GM19463 (cell line): ENCODE data around the gene GOLGA3.
"Not testable (repeated sequence)": the region's sequence is repeated elsewhere in the genome, so short reads cannot be mapped to it uniquely, and the experiment has no call there.

ENCODE experiments used
- ATAC-seq: cut with Tn5 transposase; IDR thresholded peaks from one replicate; pipeline ENCODE4 v1.9.1; 2021; ENCODE audit warnings: mild to moderate bottlenecking, moderate library complexity; ENCODE audit not compliant: unreplicated experiment

GOLGA3 gene

DNA sequence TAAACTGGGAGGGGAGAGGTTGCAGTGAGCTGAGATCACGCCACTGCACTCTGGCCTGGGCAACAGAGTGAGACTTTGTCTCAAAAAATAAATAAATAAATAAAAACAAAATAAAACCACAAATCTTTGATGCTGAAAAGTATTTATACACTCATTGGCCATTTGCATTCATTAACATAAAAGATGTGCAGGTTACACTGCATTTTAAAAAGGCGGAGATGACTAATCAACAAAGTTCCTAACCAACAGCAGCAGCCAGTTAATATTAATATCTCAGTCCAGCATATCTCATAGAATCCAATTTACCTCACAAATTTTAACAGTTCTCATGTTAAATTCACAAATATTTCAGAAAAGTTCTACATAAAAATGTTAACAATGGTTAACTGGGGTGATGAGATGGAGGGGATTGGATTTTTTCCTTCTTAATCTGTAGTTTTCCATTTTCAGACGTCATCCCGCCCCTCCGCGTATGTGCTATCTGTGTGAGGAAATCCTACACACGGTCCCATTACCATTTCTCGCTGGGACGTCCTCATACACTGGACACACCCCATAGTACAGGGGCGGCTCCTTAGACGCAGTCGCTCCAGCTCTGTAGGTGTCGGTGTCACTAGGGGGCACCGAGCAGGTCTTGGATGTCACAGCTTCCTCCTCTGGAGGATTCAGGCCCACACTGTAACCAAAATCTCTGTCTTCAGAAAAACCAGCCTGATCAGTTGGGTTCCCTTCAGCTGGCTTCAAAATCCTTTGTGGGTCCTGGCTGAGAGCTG is 74.3 kb downstream of the GOLGA3 start:
- no peak for ATAC-seq

DNA sequence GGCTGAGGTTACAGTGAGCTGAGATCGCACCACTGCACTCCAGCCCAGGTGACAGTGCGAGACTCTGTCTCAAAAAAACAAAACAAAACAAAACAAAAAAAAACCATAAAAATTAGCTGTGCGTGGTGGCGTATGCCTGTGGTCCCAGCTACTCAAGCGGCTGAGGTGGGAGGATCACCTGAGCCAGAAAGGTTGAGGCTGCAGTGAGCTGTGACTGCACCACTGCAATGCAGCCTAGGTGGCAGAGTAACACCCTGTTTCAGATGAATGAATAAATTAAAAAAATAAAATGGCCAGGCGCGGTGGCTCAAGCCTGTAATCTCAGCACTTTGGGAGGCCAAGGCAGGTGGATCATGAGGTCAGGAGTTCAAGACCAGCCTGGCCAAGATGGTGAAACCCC is 75.0 kb downstream of the GOLGA3 start:
- ATAC-seq, result not testable (repeated sequence)

- ATAC-seq, result no peak
These were observed 80.3 kb downstream of the GOLGA3 start for GRCh38 chr12:132748319-132748718.

GRCh38 chr12:132747896-132748295 is 80.8 kb downstream of the GOLGA3 start:
- no peak for ATAC-seq

GRCh38 chr12:132747395-132747794 is 81.3 kb downstream of the GOLGA3 start:
- no peak for ATAC-seq

DNA sequence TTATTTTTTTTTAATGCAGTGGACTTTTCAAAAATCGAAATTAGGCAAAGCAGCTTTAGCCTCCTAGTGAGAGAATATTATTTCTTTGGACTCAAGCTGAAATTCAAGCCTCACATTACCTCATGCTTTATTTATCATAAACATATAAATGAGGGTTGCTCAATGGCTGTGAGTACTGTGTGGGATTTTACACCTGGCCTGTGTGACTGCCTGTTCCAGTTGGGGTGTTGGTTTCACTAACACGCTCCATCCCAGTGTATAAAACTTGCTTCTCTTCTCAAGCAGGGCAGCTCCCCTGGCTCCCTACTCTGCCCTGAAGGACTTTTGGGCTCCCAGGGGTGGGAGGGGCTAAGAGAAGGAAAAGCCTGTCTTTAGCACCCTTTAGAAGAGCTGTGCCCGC is 82.1 kb downstream of the GOLGA3 start:
- no peak for ATAC-seq

- no peak for ATAC-seq
These were observed 84.8 kb downstream of the GOLGA3 start for GRCh38 chr12:132743831-132744230.

GRCh38 chr12:132741620-132742019 is 87.0 kb downstream of the GOLGA3 start:
- ATAC-seq, result no peak

GRCh38 chr12:132740652-132741051 is 88.0 kb downstream of the GOLGA3 start:
- no peak for ATAC-seq

DNA sequence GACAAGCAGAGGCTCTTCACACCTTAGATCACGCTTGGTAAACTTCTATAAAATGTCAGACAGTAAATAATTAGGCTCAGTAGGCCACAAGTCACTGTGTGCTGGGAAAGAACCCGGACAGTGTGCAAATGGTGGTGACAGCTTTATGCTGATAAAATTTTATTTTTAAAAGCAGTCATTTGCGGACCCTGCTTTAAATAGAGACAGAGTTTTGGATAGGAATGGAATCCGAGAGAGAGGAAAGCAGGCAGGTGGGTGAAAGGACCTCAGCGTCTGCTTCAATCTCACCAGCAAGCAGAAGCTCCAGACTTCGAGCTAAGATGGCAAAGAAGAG is 88.4 kb downstream of the GOLGA3 start:
- ATAC-seq, result no peak

DNA sequence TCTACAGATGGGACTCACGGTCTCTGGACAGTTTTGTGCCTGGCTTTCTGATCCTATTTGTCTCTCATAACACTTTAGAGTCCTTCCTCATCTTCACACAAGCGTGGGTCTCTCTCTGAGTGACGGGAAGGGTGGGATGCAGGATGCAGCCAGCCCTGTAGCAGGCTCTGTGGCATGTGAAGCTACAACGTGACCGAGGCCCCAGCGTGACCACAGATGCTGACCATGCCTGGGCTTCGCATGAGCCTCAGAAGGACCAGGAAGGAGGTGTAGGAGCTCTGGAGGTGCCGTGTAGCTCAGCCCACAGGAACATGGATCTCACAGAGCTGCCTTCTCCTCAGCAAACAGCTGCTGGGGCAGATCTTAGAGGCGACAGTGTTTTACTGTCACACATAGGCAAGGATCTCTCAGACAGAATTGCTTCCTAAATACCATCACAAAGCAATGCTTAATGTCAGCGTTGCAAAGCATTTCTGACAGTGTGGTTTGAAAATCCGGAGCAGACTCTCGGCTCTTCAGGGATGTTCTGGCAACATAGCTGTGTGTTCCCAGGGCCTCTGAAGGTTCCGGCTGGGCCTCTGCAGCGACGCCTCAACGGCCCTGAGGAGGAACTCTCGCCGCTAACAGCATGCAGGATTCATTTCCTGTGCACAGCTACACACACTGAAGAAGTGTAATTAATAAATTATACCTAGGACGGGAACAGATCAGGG is 88.9 kb downstream of the GOLGA3 start:
- no peak for ATAC-seq

DNA sequence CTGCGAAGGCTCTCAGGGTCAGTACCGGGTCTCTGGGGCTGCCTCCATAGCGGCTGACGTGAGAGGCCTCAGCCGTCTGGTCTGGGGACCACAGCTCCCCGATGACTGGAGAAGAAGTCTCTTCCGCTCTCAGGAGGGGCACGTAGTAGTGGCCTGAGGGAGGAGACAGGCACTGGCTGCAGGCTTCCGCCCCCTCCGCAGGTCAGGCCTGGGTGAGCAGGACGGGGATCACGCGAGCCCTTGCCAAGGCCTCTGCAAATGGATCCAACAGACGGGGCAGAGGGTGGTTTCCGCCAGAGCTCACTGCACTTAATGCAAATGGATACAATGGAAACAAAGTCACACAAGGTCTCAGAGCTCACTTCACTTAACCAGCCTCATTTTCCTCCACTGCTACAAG is 91.8 kb downstream of the GOLGA3 start:
- no peak for ATAC-seq

GRCh38 chr12:132736378-132736777 is 92.3 kb downstream of the GOLGA3 start:
- no peak for ATAC-seq

GRCh38 chr12:132735496-132735895 is 93.2 kb downstream of the GOLGA3 start:
- no peak for ATAC-seq

- no peak for ATAC-seq
These were observed 94.5 kb downstream of the GOLGA3 start for GRCh38 chr12:132734206-132734605.

DNA sequence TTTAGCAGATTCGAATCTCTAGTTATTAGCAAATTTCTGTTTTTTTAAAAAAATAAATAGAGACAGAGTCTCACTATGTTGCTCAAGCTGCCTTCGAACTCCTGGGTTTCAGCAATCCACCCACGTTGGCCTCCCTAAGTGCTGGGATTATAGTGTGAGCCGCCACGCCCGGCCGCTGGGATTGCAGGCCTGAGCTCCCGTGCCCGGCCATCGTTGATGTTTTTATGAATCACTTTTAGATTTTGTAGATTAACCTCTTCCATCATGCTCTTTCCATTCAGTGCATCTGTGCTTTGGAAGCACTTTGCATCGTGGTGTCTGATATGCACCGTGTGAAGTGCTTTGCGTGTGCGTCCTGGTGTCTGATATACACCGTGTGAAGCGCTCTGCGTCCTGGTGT is 97.1 kb downstream of the GOLGA3 start:
- no peak for ATAC-seq

GRCh38 chr12:132730353-132730752 is 98.3 kb downstream of the GOLGA3 start:
- no peak for ATAC-seq

- no peak for ATAC-seq
These were observed 98.9 kb downstream of the GOLGA3 start for GRCh38 chr12:132729541-132730320.

DNA sequence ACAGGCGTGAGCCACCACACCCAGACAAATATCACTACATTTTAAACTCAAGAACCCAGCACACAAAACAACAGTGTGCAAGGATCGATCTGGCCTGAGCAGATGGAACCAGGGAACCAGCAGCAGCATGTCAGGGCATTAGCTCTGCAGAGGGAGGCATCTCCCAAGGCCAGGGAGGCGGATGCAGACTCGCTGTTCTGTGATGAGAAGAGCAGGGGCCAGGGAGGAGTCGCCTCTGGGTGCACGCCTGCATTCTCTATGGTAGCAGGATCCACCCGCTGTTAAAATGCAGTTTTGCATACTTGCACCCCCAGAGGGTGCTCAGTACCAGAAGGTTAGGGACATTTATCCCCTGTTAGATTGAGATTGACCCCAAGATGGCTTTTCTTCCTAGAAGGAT is 100.2 kb downstream of the GOLGA3 start:
- no peak for ATAC-seq

- ATAC-seq, result no peak
These were observed 101.4 kb downstream of the GOLGA3 start for GRCh38 chr12:132727091-132727794.

GRCh38 chr12:132726386-132726785 is 102.3 kb downstream of the GOLGA3 start:
- no peak for ATAC-seq
